Measurements from ENCODE around the gene HAUS7.

DNA sequence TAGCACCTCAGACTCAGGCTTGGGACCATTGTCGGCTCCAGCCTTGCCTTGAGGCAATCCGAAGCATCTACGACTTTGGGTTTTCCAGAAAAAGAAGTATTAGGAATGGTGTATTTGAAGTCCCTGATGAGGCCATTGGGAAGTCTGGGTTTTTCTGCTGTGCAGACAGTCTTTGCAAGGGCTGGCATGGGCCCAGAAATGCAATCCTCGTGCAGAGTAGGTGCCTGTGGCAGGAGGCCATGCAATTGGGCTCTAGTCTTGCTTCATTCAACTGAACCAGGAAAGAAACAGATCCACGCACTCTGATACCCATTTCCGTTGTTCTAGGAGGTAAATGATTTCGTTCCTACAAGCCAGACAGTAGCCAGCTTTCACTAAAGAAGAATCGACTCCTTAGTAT lies 46.7 kb downstream of the HAUS7 start:
- TF ChIP-seq, protein P1, sequence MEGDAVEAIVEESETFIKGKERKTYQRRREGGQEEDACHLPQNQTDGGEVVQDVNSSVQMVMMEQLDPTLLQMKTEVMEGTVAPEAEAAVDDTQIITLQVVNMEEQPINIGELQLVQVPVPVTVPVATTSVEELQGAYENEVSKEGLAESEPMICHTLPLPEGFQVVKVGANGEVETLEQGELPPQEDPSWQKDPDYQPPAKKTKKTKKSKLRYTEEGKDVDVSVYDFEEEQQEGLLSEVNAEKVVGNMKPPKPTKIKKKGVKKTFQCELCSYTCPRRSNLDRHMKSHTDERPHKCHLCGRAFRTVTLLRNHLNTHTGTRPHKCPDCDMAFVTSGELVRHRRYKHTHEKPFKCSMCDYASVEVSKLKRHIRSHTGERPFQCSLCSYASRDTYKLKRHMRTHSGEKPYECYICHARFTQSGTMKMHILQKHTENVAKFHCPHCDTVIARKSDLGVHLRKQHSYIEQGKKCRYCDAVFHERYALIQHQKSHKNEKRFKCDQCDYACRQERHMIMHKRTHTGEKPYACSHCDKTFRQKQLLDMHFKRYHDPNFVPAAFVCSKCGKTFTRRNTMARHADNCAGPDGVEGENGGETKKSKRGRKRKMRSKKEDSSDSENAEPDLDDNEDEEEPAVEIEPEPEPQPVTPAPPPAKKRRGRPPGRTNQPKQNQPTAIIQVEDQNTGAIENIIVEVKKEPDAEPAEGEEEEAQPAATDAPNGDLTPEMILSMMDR (conservative IDR thresholded peaks at IDR 0.05; ENCODE audit: low read length), result no peak
- TF ChIP-seq EZH2phosphoT487 (IDR thresholded peaks at IDR 0.05; ENCODE audit: borderline replicate concordance), result no peak

Data from Loucy (cell line).